Activated CD8-positive, alpha-beta memory T cell treated with anti-CD3 and anti-CD28 coated beads, Interleukin-2, amount 10 ng/mL, durations not matched to agents 7 days and 5 days (primary cell): ENCODE measurements around the gene PTCH1. TPM values are rescaled to one million over a fixed set of nuclear protein-coding genes. Genes with fewer than 3 reads are reported as not detected.

Experiments used
- ATAC-seq: fragments of 150-1000 bp; cut with Tn5 transposase; one replicate; pipeline ENCODE4 v1.10.0; 2021; ENCODE audit warnings: moderate library complexity
- CTCF ChIA-PET: fragments of 350-600 bp; sonication (Branson Sonifier 250); formaldehyde crosslinking; loops from one replicate; lab custom pipeline; 2021; ENCODE audit warnings: antibody characterized with exemption; lab: Charles Lee
- DNase-seq: peaks from one replicate; pipeline ENCODE4 v3.0.0-alpha.2; 2020
- H3K27ac Mint-ChIP-seq: one replicate; pipeline ENCODE4 v1.8.0; 2021; ENCODE audit warnings: mild to moderate bottlenecking, mixed read lengths
- H3K27me3 Mint-ChIP-seq: one replicate; pipeline ENCODE4 v1.8.0; 2021; ENCODE audit warnings: mixed read lengths
- H3K36me3 Mint-ChIP-seq: one replicate; pipeline ENCODE4 v1.8.0; 2021; ENCODE audit warnings: mild to moderate bottlenecking, mixed read lengths
- H3K4me1 Mint-ChIP-seq: one replicate; pipeline ENCODE4 v1.8.0; 2021; ENCODE audit warnings: mixed read lengths
- H3K4me3 Mint-ChIP-seq: one replicate; pipeline ENCODE4 v1.8.0; 2021; ENCODE audit warnings: mild to moderate bottlenecking, moderate library complexity, mixed read lengths
- H3K9me3 Mint-ChIP-seq: one replicate; pipeline ENCODE4 v1.8.0; 2022; ENCODE audit warnings: low read depth, mixed read lengths
- total RNA-seq, 2 experiments: library from RNA; stranded (reverse); gene quantifications; one replicate each; pipeline ENCODE4 v1.2.3, GENCODE V29; 2021

The PTCH1 gene
- total RNA-seq = 10 to 100 TPM; 15.2 to 17.4 TPM

DNA sequence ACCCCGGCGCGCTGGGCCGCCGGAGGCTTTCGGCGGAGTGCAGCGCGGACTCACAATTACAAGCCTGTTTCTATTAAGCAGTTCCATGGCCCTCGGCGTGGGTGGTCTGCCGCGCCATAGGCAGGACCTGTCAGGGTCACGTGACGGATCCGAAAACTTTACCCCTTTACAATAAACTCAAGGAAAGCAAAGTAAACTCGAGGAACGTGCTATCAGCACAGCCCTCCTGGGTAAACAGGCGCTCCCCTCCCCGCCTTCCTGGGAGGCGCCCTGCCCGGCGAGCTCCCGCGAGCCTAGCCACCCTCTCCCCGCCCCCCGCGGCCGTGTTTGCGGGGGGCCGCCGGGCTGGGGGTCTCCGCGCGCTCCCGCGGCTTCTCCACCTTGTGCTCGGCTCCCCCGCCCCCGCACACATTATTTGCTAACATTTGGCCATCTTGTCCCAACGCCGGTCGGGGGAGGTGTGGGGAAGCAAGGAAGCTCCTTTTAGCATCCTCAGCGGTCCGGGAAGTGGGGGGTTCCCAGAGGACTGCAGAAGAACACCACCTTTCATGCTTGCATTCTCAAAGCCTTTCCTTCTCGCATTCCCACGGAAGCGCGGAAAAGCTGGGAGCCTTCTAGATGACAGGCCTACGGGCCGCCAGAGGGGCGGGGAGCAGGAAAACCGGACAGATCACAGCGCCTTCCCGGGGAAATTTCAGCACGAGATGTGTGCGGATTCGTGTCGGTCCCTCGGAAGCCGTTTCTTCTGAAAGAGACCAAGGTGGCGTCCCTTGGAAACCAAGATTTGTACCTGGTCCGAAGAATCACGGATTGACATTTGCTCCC, at the start of gene PTCH1:
PTCH1 (minus strand) TSS at position 238 of the 825 bp plus-strand sequence.
- Mint-ChIP-seq H3K9me3 (no peaks in the 10 kb centered on the region), H3K27ac (peak within 1 kb of the TSS; percentile 47), H3K36me3 (no peaks in the 10 kb centered on the region), H3K27me3 (peaks cover 67% of the 10 kb centered on the region), H3K4me1 (peaks cover 16% of the 10 kb centered on the region), H3K4me3 (peak within 1 kb of the TSS; percentile 83)
- peak; percentile 76 for ATAC-seq
- CTCF ChIA-PET = interaction anchor here (1.5 kb wide), 1 partner anchor 250 kb away, joined by 3 read pairs; no protein-coding TSS in a partner anchor
- peak; percentile 58 for DNase-seq

DNA sequence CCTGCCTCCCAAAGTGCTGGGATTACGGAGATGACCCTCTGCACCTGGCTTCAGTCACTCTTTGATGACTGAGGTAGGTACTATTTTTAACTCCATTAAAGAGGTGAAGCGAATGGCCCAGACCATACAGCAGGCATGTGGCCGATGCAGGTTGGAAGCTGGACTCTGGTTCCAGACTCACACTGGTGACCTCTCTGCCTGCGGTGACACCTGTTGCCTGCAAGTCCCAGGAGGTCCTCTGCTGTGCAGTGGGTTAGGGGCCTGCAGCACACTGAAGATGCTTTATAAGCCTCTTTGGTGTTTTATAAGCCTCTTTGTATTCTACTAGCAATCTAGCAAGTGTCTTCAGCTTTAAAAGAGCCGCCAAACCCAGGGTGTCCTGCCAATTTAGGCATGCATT, 49.2 kb upstream of the PTCH1 start:
- Mint-ChIP-seq H3K27me3 (peaks cover 42% of the 10 kb centered on the region), H3K4me3 (no peak overlapping the region), H3K36me3 (no peaks in the 10 kb centered on the region), H3K27ac (no peak overlapping the region), H3K9me3 (no peaks in the 10 kb centered on the region), H3K4me1 (peaks cover 15% of the 10 kb centered on the region)
- CTCF ChIA-PET = no interaction called here
- ATAC-seq = no peak
- DNase-seq = no peak

DNA sequence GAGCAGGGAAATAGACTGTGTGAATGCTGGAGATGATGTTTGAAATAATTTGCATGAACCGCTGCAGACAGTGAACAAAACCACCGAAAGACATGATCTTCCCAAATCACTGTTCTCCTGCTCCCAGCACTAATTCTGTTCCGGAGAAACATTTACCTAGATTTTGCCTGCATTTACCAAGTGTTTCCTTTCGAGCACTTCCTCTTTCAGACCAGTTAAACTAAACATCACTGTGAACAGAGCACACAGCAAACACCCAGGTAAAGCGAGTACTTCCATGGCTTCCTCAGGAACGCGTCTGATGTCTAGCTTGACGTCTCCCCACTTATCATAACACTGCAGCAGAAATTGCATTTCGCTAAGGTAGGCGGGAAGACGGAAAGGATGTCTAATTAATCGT, 45.1 kb upstream of the PTCH1 start:
- Mint-ChIP-seq H3K27me3 (peaks cover 30% of the 10 kb centered on the region), H3K4me1 (no peaks in the 10 kb centered on the region)

DNA sequence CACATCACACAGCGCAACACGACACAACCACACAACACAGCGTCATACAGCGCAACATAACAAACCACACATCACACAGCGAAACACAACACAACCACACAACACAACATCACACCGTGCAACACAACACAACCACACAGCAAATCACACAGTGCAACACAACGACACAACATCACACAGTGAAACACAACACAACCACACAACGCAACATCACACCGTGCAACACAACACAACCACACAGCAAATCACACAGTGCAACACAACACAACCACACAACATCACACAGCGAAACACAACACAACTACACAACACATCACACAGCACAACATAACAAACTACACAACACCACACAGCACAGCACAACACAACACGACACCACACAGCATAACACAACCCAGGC, 40.4 kb upstream of the PTCH1 start:
- ATAC-seq = no peak
- H3K27me3 Mint-ChIP-seq = peaks cover 44% of the 10 kb centered on the region
- H3K9me3 Mint-ChIP-seq = peaks cover 3% of the 10 kb centered on the region
- no peak for DNase-seq
- CTCF ChIA-PET = no interaction called here
- no peaks in the 10 kb centered on the region for H3K4me1 Mint-ChIP-seq
- H3K4me3 Mint-ChIP-seq = no peak overlapping the region
- H3K27ac Mint-ChIP-seq = no peak overlapping the region
- H3K36me3 Mint-ChIP-seq = peaks cover 2% of the 10 kb centered on the region

More for the DNA sequence above, 45.1 kb upstream of the PTCH1 start:
- no peak for DNase-seq
- CTCF ChIA-PET = no interaction called here
- Mint-ChIP-seq H3K9me3 (peaks cover 3% of the 10 kb centered on the region), H3K36me3 (peaks cover 2% of the 10 kb centered on the region), H3K4me3 (no peak overlapping the region), H3K27ac (no peak overlapping the region)
- no peak for ATAC-seq

DNA sequence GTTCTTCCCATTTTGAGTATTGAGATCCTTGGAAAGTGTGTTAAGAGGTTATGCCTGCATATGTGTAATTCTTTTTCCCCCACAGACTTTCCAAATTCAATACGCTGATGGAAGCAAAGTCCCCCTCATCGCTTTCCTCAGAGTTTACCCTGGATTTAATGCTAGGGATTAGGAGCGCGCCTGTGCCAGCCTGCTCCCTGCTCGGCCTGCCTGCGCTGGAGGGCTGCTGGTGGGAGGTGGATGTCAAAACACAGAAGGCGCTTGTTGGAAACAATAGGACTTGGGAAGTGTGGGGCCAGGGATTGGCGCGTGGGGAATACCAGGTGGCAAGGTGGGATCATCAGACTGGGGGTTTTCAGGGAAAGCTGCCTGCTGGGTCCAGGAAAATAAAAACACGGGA, 39.8 kb upstream of the PTCH1 start:
- Mint-ChIP-seq H3K4me1 (no peaks in the 10 kb centered on the region), H3K27me3 (peaks cover 43% of the 10 kb centered on the region), H3K4me3 (no peak overlapping the region), H3K27ac (no peak overlapping the region), H3K9me3 (peaks cover 3% of the 10 kb centered on the region), H3K36me3 (peaks cover 2% of the 10 kb centered on the region)
- DNase-seq (no peak), ATAC-seq (no peak)
- CTCF ChIA-PET = no interaction called here

DNA sequence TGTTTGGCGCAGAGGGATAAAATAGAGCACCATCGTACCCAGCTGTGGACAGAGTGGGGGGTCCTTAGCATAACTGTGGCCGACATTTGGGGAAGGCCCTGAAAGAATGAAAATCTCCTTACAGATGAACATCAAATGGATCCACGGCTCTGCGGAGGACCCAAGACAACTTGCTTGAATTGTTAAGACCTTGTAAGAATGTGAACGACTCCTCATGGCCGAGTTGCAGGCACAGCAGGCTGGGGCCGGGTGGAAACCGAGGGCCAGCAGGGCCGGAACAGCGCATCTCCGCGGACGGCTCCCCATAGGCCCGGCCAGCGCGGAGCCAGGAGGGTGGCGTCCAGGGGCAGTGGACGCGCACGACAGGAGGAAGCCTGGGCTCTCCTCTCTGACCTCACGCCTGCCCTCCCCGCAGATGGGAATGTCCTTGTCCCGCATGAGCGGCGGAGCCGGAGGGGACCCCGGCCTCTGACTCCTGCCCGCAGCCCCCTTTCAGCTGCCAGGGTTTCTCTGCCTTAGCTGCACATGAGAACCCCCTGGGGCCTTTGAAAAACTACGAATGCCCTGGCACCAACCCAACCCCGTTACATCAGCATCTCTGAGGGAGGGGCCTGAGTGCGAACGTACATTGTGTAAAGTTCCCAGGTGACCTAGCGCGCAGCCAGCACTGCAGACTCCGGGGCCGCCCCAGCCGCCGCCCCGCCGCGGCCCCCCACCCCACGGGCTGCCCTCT, 36.2 kb upstream of the PTCH1 start:
- H3K36me3 Mint-ChIP-seq = peaks cover 2% of the 10 kb centered on the region
- H3K27me3 Mint-ChIP-seq = peaks cover 42% of the 10 kb centered on the region
- H3K4me3 Mint-ChIP-seq = no peak overlapping the region
- no peaks in the 10 kb centered on the region for H3K4me1 Mint-ChIP-seq
- peaks cover 3% of the 10 kb centered on the region for H3K9me3 Mint-ChIP-seq
- CTCF ChIA-PET = no interaction called here
- no peak overlapping the region for H3K27ac Mint-ChIP-seq
- DNase-seq = no peak
- ATAC-seq = no peak

DNA sequence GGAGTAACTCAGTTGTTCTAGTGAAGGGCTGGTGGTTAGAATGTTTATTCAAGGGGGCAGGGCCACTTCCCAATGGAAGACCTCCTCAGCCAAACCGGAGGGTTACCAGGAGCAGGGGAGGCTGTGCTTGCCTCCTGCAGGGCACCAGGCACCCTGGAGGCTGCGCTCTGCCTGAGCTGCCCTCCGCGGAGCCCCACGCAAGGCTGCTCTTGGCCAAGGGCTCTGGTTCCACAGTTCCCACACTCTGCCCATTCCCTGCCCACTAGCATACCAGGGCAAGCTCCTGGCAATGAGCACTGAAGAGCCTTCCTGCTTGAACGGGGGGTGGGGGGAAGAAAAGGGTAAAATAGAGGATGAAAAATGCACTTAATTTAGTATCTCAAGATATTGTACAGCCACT, 35.5 kb upstream of the PTCH1 start:
- CTCF ChIA-PET = interaction anchor here (0.6 kb wide), 1 partner anchor 16 kb away, joined by 3 read pairs; no protein-coding TSS in a partner anchor
- ATAC-seq (no peak), DNase-seq (no peak)
- Mint-ChIP-seq H3K4me1 (no peaks in the 10 kb centered on the region), H3K36me3 (peaks cover under 1% of the 10 kb centered on the region), H3K9me3 (peaks cover 2% of the 10 kb centered on the region), H3K4me3 (no peak overlapping the region), H3K27ac (no peak overlapping the region), H3K27me3 (peaks cover 40% of the 10 kb centered on the region)

DNA sequence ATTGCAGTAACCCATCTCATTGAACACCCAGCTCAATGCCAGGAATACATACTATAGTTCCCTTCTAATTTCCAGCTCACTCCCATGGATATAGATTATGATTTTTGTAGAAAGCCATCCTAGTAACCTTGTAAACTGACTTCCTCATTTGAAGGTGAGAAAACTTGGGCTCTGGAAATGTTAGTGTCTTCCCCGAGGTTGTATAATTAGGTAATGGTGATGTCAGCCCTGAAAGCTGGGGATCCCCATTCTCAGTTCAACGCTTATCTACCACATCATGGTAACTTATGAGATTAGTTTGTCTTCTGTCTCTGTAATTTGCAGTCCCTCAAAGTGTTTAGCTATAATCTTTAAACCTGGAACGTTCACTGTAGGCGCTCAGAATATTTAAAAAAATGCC, 34.6 kb upstream of the PTCH1 start:
- no peaks in the 10 kb centered on the region for H3K4me1 Mint-ChIP-seq
- ATAC-seq (no peak), DNase-seq (no peak)
- H3K27me3 Mint-ChIP-seq = peaks cover 43% of the 10 kb centered on the region
- H3K4me3 Mint-ChIP-seq = no peak overlapping the region
- no peaks in the 10 kb centered on the region for H3K9me3 Mint-ChIP-seq
- H3K27ac Mint-ChIP-seq = no peak overlapping the region
- CTCF ChIA-PET = interaction anchor here (1.4 kb wide), 1 partner anchor 172 kb away, joined by 4 read pairs; no protein-coding TSS in a partner anchor
- H3K36me3 Mint-ChIP-seq = no peaks in the 10 kb centered on the region

DNA sequence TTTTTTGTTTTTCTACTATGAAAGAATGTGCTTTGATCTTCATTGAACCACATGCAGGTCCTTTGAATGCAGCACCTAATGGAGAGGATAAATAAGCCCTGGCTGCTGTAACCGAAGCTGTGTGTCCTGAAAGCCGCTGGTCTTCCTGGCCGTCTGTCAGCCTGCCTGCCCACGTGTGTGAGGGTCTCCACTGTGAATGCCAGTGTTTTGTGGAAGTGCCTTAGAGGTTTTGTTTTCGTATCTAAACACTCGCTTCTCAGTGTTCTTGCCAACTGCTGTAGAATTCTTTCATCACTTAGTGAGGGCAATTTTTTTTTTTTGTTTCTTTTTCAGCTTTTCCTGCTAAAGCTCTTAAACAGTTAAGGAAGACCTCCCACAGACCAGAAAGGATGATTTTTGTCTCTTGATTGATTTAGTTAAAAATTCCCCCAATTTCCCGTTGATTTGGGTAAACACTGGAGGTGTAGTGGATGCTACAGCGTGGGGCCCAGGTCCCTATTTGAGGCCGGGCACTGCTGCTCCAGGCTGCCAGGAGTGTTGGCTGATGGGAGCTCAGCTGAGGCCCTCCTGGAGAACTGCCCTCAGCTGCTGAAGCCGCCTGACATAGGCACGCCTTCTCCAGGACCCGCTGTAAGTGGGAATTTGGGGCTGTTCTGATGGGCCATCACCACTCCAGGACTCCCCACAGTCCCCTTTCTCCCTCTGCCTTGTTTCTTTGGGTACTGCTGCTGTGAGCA, 29.2 kb upstream of the PTCH1 start:
- CTCF ChIA-PET = no interaction called here
- ATAC-seq = no peak
- no peak overlapping the region for H3K27ac Mint-ChIP-seq

DNA sequence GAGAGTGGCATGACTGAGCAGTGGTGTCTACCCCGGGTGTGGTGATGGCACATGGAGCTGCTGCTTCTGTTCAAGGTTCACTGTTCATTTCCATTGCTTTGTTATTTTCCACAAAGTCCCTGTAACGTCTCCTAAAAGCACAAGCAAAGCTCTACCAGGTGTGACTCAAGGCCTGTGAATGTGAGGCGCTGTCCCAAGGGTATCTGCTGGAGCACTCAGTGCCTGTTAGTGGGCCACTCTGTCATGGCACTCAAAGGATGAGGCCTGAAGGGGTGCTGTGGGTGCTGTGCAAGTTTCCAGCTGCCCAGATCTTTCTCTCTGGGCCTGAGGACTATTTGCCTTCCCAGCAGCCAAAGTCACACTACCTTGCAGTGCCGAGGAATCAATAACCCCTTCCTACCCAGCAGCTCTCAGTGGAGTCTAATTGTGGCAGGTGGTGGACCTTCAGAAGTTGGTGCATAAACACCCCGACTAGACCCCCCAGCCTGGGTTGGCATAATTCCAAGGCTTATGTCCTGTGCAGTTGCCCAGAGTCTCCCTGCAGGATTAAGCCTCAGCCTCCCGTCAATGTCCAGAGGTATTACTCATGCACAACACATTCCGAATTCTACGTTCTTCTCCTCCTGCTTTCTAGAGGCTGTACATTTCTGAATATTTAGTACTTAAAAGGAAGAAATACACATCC, 17.4 kb upstream of the PTCH1 start:
- no peak for ATAC-seq
- Mint-ChIP-seq H3K9me3 (no peaks in the 10 kb centered on the region), H3K27ac (no peak overlapping the region), H3K36me3 (no peaks in the 10 kb centered on the region), H3K27me3 (peaks cover 28% of the 10 kb centered on the region), H3K4me1 (no peaks in the 10 kb centered on the region), H3K4me3 (no peak overlapping the region)
- CTCF ChIA-PET = no interaction called here
- DNase-seq = no peak

More for the DNA sequence above, 29.2 kb upstream of the PTCH1 start:
- Mint-ChIP-seq H3K27me3 (peaks cover 19% of the 10 kb centered on the region), H3K4me1 (no peaks in the 10 kb centered on the region), H3K4me3 (no peak overlapping the region), H3K36me3 (no peaks in the 10 kb centered on the region), H3K9me3 (no peaks in the 10 kb centered on the region)
- no peak for DNase-seq

DNA sequence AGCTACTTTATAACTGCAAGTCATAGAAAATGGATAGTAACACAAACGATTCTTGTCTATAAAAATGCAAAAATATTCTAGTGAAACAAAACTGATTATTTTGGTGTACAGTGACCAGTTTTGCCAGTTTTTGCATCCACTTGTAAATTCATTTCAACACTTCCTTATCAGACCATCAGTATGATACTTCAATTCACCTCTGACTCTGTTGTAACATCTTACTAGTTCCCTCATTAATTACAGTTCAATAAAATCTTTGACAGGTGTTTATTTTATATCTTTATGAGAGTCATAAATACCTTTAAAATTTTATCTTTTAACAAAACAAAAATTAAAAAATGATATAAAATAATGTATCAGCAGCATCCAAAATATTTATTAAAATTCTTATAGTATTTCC, 13.1 kb upstream of the PTCH1 start:
- Mint-ChIP-seq H3K36me3 (no peaks in the 10 kb centered on the region), H3K4me3 (no peak overlapping the region), H3K4me1 (no peaks in the 10 kb centered on the region), H3K27me3 (peaks cover 41% of the 10 kb centered on the region), H3K9me3 (no peaks in the 10 kb centered on the region), H3K27ac (no peak overlapping the region)
- CTCF ChIA-PET = no interaction called here
- ATAC-seq (no peak), DNase-seq (no peak)

DNA sequence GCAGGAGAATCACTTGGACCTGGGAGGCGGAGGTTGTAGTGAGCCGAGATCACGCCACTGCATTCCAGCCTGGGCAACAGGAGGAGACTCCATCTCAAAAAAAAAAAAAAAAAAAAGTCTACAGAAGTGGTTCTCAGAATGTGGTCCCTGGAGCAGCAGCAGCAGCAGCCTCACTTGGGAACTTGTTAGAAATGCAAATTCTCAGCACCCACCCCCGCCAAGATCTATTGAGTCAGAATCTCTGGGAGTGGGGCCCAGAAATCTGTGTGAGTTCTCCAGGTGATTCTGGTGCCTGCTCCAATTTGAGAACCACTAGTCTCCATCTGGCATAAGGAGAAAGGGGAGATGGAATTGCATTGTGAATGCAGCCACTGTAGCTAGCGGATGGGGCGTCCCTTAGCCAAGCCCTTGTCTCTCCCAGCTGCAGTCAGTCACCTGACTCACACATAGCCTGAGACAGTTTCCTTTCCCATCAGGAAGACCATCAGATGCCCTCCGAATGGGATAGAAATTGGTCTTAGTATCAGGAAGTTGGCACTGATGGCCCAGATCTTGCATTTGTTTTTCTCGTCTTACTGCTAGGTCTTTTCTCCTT, 12.2 kb upstream of the PTCH1 start:
- Mint-ChIP-seq H3K9me3 (no peaks in the 10 kb centered on the region), H3K4me1 (no peaks in the 10 kb centered on the region), H3K27ac (no peak overlapping the region), H3K4me3 (no peak overlapping the region), H3K27me3 (peaks cover 41% of the 10 kb centered on the region), H3K36me3 (no peaks in the 10 kb centered on the region)
- CTCF ChIA-PET = no interaction called here
- DNase-seq = no peak
- ATAC-seq = no peak
